ENCODE results near the gene CCL26.
"Not testable (repeated sequence)": the region's sequence is repeated elsewhere in the genome, so short reads cannot be mapped to it uniquely, and the experiment has no call there.

CCL26 gene

DNA sequence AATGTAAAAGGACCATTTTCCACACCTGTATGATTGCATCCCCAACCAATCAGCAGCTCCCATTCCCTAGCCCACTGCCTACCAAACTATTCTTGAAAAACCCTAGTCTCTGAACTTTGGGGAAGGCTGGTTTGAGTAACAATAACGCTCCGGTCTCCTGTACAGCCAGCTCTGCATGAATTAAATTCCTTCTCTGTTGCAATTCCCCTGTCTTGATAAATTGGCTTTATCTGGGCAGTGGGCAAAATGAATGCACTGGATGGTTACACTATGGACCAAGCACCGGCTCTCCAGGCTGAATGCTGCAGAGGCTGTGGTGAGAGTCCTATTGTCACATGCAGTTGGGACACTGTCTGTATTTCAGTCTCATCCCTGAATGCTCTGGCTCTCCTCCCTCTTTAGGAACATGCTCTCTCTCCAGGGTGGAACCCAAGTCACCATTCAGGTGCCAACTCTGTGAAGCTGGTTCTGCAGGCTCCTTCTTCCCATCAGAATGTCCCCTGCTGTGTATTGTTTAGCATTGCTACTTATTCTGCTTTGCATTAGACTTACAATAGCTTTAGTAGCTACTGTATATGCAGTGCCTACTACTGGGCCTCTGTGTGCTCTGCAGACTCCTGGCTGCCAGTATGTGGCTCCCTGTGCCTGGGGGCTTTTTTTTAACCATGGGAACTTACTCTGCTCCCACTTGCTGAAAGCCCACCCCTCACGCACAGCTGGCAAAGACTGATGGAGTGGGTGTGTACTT is 34.7 kb upstream of the CCL26 start:
- H3K27ac Mint-ChIP-seq = no peak overlapping the region
- peaks cover 2% of the 10 kb centered on the region for H3K4me1 Mint-ChIP-seq
- DNase-seq (ENCODE audit: low spot score in 2 of 2) = no peak
- H3K27me3 Mint-ChIP-seq = peaks cover 4% of the 10 kb centered on the region
- peaks cover 6% of the 10 kb centered on the region for H3K9me3 Mint-ChIP-seq
- no peak overlapping the region for H3K4me3 Mint-ChIP-seq
- ATAC-seq (ENCODE audit: low read depth) = no peak
- peaks cover 3% of the 10 kb centered on the region for H3K36me3 Mint-ChIP-seq

DNA sequence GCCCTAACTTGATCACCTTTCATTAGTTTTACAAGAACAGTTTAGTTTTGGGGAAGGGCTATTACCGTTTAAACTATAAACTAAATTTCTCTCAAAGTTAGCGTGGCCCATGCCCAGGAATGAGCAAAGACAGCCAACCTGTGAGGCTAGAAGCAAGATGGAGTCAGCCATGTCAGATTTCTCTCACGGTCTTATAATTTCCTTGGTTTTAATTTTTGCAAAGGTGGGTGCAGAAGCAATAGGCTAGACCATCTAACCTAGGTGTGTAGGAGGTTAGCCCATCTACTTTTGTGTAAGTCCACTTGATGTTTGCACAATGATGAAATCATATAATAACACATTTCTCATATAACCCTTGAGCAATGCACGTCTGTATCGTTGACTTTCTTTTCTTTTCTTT is 32.7 kb upstream of the CCL26 start:
- no peak overlapping the region for H3K27ac Mint-ChIP-seq
- peaks cover 4% of the 10 kb centered on the region for H3K27me3 Mint-ChIP-seq
- peaks cover 2% of the 10 kb centered on the region for H3K4me1 Mint-ChIP-seq
- DNase-seq (ENCODE audit: low spot score in 2 of 2) (no peak), ATAC-seq (ENCODE audit: low read depth) (no peak)
- peaks cover 3% of the 10 kb centered on the region for H3K36me3 Mint-ChIP-seq
- no peak overlapping the region for H3K4me3 Mint-ChIP-seq
- H3K9me3 Mint-ChIP-seq = peaks cover 6% of the 10 kb centered on the region

- H3K9me3 Mint-ChIP-seq = peaks cover 6% of the 10 kb centered on the region
- no peak for ATAC-seq (ENCODE audit: low read depth)
- H3K4me1 Mint-ChIP-seq = peaks cover 2% of the 10 kb centered on the region
- DNase-seq (ENCODE audit: low spot score in 2 of 2) = no peak
- peaks cover 3% of the 10 kb centered on the region for H3K36me3 Mint-ChIP-seq
- H3K27me3 Mint-ChIP-seq = peaks cover 6% of the 10 kb centered on the region
- H3K27ac Mint-ChIP-seq = no peak overlapping the region
- H3K4me3 Mint-ChIP-seq = no peak overlapping the region
Observed at GRCh38 chr7:75804004-75804403, 32.0 kb upstream of the CCL26 start.

DNA sequence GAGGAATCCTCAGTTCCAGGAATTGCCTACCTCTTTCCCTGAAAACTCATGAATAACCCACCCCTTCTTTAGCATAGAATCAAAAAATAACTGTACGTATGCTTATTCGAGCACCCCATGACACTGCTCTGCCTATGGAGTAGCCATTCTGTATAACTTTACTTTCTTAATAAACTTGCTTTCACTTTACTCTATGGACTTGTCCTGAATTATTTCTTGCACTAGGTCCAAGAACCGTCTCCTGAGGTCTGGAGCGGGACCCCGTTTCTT is 30.5 kb upstream of the CCL26 start:
- no peak overlapping the region for H3K4me3 Mint-ChIP-seq
- ATAC-seq (ENCODE audit: low read depth) (no peak), DNase-seq (ENCODE audit: low spot score in 2 of 2) (no peak)
- H3K27me3 Mint-ChIP-seq = peaks cover 6% of the 10 kb centered on the region
- peaks cover 6% of the 10 kb centered on the region for H3K9me3 Mint-ChIP-seq
- peaks cover 6% of the 10 kb centered on the region for H3K4me1 Mint-ChIP-seq
- peaks cover 3% of the 10 kb centered on the region for H3K36me3 Mint-ChIP-seq
- H3K27ac Mint-ChIP-seq = no peak overlapping the region

- DNase-seq (ENCODE audit: low spot score in 2 of 2) (no peak), ATAC-seq (ENCODE audit: low read depth) (peak; percentile 24)
- H3K4me3 Mint-ChIP-seq = no peak overlapping the region
- peaks cover 4% of the 10 kb centered on the region for H3K4me1 Mint-ChIP-seq
- no peak overlapping the region for H3K27ac Mint-ChIP-seq
- H3K9me3 Mint-ChIP-seq = no peaks in the 10 kb centered on the region
- no peaks in the 10 kb centered on the region for H3K36me3 Mint-ChIP-seq
- H3K27me3 Mint-ChIP-seq = peaks cover 10% of the 10 kb centered on the region
Observed at GRCh38 chr7:75798770-75799169, 26.8 kb upstream of the CCL26 start.

- Mint-ChIP-seq H3K27ac (no peak overlapping the region), H3K36me3 (no peaks in the 10 kb centered on the region), H3K4me1 (peaks cover 4% of the 10 kb centered on the region), H3K4me3 (no peak overlapping the region), H3K27me3 (peaks cover 16% of the 10 kb centered on the region), H3K9me3 (no peaks in the 10 kb centered on the region)
- DNase-seq (ENCODE audit: low spot score in 2 of 2) (no peak), ATAC-seq (ENCODE audit: low read depth) (no peak)
Observed at GRCh38 chr7:75796420-75796819, 24.4 kb upstream of the CCL26 start.

DNA sequence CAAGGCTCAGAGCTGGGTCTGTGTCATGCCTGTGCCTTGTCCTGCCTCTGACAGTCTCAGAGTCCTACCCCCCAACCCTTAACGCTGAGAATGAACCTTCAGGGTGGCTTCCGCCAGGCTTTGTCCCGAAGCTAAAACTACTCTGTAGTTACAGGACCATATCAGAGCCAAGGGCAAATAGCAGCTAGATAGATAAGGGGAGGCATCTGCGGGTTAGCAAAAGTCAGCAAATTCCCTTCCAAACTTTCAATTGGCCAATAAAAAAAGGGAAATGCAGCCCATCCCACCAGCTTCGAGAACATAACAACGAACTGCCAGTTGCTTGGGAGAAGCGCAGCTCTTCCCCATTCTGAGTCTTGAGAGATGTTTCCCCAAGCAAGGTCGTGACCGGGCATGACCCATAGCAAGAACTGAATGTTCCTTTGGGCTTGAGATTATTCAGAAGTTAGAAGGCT is 23.8 kb upstream of the CCL26 start:
- ATAC-seq (ENCODE audit: low read depth) (no peak), DNase-seq (ENCODE audit: low spot score in 2 of 2) (no peak)
- Mint-ChIP-seq H3K27me3 (peaks cover 18% of the 10 kb centered on the region), H3K36me3 (no peaks in the 10 kb centered on the region), H3K9me3 (no peaks in the 10 kb centered on the region), H3K27ac (no peak overlapping the region), H3K4me3 (no peak overlapping the region), H3K4me1 (peaks cover 4% of the 10 kb centered on the region)

DNA sequence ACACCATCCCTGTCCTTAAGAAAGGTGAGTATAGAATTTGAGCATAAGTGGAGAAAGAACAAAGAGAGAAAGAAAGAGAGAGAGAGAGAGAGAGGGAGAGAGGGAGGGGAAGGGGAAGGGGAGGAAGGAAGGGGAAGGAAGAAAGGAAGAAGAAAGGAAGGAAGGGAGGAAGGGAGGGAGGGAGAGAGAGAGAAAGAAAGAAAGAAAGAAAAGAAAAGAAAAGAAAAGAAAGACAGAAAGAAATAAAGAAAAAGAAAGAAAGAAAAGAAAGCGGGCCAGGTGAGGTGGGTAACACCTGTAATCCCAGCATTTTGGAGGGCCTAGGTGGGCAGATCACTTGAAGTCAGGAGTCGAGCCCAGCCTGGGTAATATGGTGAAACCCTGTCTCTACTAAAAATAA is 21.7 kb upstream of the CCL26 start:
- DNase-seq (ENCODE audit: low spot score in 2 of 2) (no peak), ATAC-seq (ENCODE audit: low read depth) (no peak)
- Mint-ChIP-seq H3K9me3 (no peaks in the 10 kb centered on the region), H3K36me3 (no peaks in the 10 kb centered on the region), H3K27ac (no peak overlapping the region), H3K27me3 (peaks cover 19% of the 10 kb centered on the region), H3K4me1 (peaks cover 2% of the 10 kb centered on the region), H3K4me3 (no peak overlapping the region)

DNA sequence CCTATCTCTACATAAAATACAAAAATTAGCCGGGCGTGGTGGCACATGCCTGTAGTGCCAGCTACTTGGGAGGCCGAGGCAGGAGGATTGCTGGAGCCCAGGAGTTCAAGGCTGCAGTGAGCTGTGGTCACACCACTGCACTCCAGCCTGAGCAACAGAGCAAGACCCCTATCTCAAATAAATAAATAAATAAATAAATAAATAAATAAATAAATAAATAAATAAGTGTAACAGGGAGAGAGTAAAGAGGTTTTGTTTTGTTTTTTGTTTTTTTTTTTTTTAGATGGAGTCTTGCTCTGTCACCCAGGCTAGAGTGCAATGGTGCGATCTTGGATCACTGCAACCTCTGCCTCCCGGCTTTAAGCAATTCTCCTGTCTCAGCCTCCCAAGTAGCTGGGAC is 20.6 kb upstream of the CCL26 start:
- H3K4me1 Mint-ChIP-seq; ATAC-seq (ENCODE audit: low read depth); H3K9me3 Mint-ChIP-seq; H3K4me3 Mint-ChIP-seq; H3K36me3 Mint-ChIP-seq; DNase-seq (ENCODE audit: low spot score in 2 of 2); H3K27ac Mint-ChIP-seq: not testable (repeated sequence)
- H3K27me3 Mint-ChIP-seq = peaks cover 19% of the 10 kb centered on the region

- no peak for ATAC-seq (ENCODE audit: low read depth)
- H3K36me3 Mint-ChIP-seq = no peaks in the 10 kb centered on the region
- DNase-seq (ENCODE audit: low spot score in 2 of 2) = no peak
- peaks cover 15% of the 10 kb centered on the region for H3K27me3 Mint-ChIP-seq
- H3K9me3 Mint-ChIP-seq = no peaks in the 10 kb centered on the region
- H3K4me3 Mint-ChIP-seq = no peak overlapping the region
- no peaks in the 10 kb centered on the region for H3K4me1 Mint-ChIP-seq
- no peak overlapping the region for H3K27ac Mint-ChIP-seq
Observed at GRCh38 chr7:75789361-75789924, 17.4 kb upstream of the CCL26 start.

GRCh38 chr7:75788154-75788847 is 16.3 kb upstream of the CCL26 start:
- DNase-seq (ENCODE audit: low spot score in 2 of 2); ATAC-seq (ENCODE audit: low read depth); H3K4me1 Mint-ChIP-seq; H3K9me3 Mint-ChIP-seq; H3K4me3 Mint-ChIP-seq; H3K36me3 Mint-ChIP-seq; H3K27ac Mint-ChIP-seq: not testable (repeated sequence)
- peaks cover 11% of the 10 kb centered on the region for H3K27me3 Mint-ChIP-seq

DNA sequence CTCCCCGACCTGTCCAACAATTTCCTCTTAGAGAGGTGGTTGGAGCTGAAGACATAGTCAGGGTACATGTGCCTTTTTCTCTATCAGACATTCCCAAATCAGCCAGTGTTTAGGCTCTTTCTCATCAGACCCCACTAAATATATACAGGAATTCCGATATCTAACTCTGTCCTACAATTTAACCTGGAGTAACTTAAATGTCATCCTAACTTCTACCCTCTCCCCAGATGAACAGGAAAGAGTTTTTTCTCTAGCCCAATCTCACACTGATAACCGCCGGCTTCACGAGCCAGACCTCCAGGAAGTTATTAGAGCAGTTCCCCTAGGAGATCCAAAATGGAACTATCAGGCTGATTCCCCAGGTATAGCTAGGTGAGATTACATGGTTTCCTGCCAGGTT is 11.0 kb upstream of the CCL26 start:
- not testable (repeated sequence) for DNase-seq (ENCODE audit: low spot score in 2 of 2); H3K4me1 Mint-ChIP-seq
- H3K27me3 Mint-ChIP-seq = peaks cover 20% of the 10 kb centered on the region

GRCh38 chr7:75780647-75781273 is 8.7 kb upstream of the CCL26 start:
- H3K27ac Mint-ChIP-seq; H3K36me3 Mint-ChIP-seq; H3K9me3 Mint-ChIP-seq; H3K4me3 Mint-ChIP-seq; DNase-seq (ENCODE audit: low spot score in 2 of 2); ATAC-seq (ENCODE audit: low read depth); H3K4me1 Mint-ChIP-seq: not testable (repeated sequence)
- peaks cover 23% of the 10 kb centered on the region for H3K27me3 Mint-ChIP-seq

More for the DNA sequence above, 11.0 kb upstream of the CCL26 start:
- H3K36me3 Mint-ChIP-seq; H3K27ac Mint-ChIP-seq; H3K9me3 Mint-ChIP-seq; ATAC-seq (ENCODE audit: low read depth); H3K4me3 Mint-ChIP-seq: not testable (repeated sequence)

DNA sequence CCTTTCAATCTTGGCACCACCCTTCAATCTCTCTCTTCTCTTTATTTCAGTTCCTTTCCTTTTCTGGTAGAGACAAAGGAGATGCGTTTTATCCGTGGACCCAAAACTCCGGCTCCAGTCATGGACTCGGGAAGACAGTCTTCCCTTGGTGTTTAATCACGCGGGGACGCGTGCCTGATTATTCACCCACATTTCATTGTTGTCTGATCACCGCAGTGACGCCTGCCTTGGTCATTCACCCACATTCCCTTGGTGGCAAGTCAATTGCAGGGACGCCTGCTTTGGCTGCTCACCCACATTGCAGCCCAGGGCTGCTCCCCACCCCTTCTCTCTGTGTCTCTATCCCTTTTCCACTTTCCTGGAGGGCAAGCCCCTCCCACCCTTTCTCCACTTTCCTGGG is 7.5 kb upstream of the CCL26 start:
- H3K27ac Mint-ChIP-seq; H3K4me1 Mint-ChIP-seq; H3K9me3 Mint-ChIP-seq; ATAC-seq (ENCODE audit: low read depth); H3K36me3 Mint-ChIP-seq; H3K4me3 Mint-ChIP-seq; DNase-seq (ENCODE audit: low spot score in 2 of 2): not testable (repeated sequence)
- peaks cover 23% of the 10 kb centered on the region for H3K27me3 Mint-ChIP-seq

Data from memory B cell (primary cell).